GM20000 (cell line): Measurements from ENCODE around the gene PTPRN2.

Source experiments
- DNase-seq: peaks from one replicate; pipeline ENCODE4 v3.0.0; 2012; ENCODE audit warnings: low spot score
- CTCF ChIP-seq: IDR thresholded peaks from 2 replicates; pipeline ENCODE4 v1.5.1; 2012; ENCODE audit warnings: mild to moderate bottlenecking, control low read depth; ENCODE audit errors: extremely low read depth, missing control alignments

PTPRN2 gene

GRCh38 chr7:158186864-158187693, 400.5 kb downstream of the PTPRN2 start:
- TF ChIP-seq CTCF = no peak

GRCh38 chr7:158186406-158186805, 401.2 kb downstream of the PTPRN2 start:
- no peak for TF ChIP-seq CTCF
- DNase-seq = no peak

More at GRCh38 chr7:158186864-158187693, 400.5 kb downstream of the PTPRN2 start:
- DNase-seq = no peak

GRCh38 chr7:158185653-158186052, 402.0 kb downstream of the PTPRN2 start:
- TF ChIP-seq CTCF = no peak
- no peak for DNase-seq

- no peak for DNase-seq
- no peak for TF ChIP-seq CTCF
Measured at GRCh38 chr7:158183431-158183830, 404.2 kb downstream of the PTPRN2 start.

- TF ChIP-seq CTCF = no peak
- no peak for DNase-seq
Measured at GRCh38 chr7:158176561-158177173, 411.0 kb downstream of the PTPRN2 start.

- no peak for DNase-seq
- no peak for TF ChIP-seq CTCF
Measured at GRCh38 chr7:158175779-158176178, 411.8 kb downstream of the PTPRN2 start.

GRCh38 chr7:158174947-158175346, 412.7 kb downstream of the PTPRN2 start:
- TF ChIP-seq CTCF = no peak
- no peak for DNase-seq
